ENCODE results near the gene CALHM6. TPM values are rescaled to one million over a fixed set of nuclear protein-coding genes. Genes with fewer than 3 reads are reported as not detected.

The CALHM6 gene
- total and polyA plus RNA-seq, 2 donors (not counting 1 experiment from before 2014, with no cell fraction given) = 30.6 to 68.4 TPM

GRCh38 chr6:116452531-116452930, 8.6 kb upstream of the CALHM6 start:
- CTCF ChIA-PET = interaction anchor here (0.7 to 2.4 kb wide), 3 partner anchors 8 to 108 kb away, joined by 3 to 8 read pairs (median 3); no protein-coding TSS in a partner anchor
- POLR2A ChIA-PET = no interaction called here
- Mint-ChIP-seq H3K27me3 (no peaks in the 10 kb centered on the region), H3K27ac (no peak overlapping the region), H3K4me1 (peaks cover 31% of the 10 kb centered on the region), H3K9me3 (ENCODE audit: insufficient read depth) (no peaks in the 10 kb centered on the region), H3K4me3 (no peak overlapping the region)
- Histone ChIP-seq H2AFZ (ENCODE audit: insufficient read depth, low read depth, low read length, poor library complexity, severe bottlenecking) (no peak overlapping the region), H3K4me2 (replicated peaks; ENCODE audit: low read depth, low read length, poor library complexity, severe bottlenecking) (no peak overlapping the region), H3K36me3 (replicated peaks in 1 of 2; ENCODE audit: control extremely low read depth in 1 of 2, control insufficient read depth in 1 of 2, extremely low read depth in 1 of 2, insufficient read depth in 2 of 2, low read length in 1 of 2) (no peaks in the 10 kb centered on the region), H3K27ac (ENCODE audit: low read length in 2 of 2) (no peak overlapping the region), H3K27me3 (replicated peaks in 1 of 4; ENCODE audit: control extremely low read depth in 1 of 4, control insufficient read depth in 3 of 4, insufficient read depth in 4 of 4, low read length in 3 of 4) (no peaks in the 10 kb centered on the region), H3K4me1 (ENCODE audit: control insufficient read depth in 2 of 2, insufficient read depth in 2 of 2, low read length in 2 of 2) (peaks cover 15 to 17% of the 10 kb centered on the region in 2 donors), H3K79me2 (ENCODE audit: control insufficient read depth, insufficient read depth, low read length) (no peaks in the 10 kb centered on the region), H3K4me3 (ENCODE audit: control extremely low read depth in 1 of 5, extremely low read depth in 1 of 5, insufficient read depth in 1 of 5, low read depth in 2 of 5, low read length in 4 of 5) (no peak overlapping the region), H3K9me3 (ENCODE audit: control extremely low read depth in 1 of 3, control insufficient read depth in 2 of 3, insufficient read depth in 1 of 3, low read length in 2 of 3) (no peaks in the 10 kb centered on the region), H4K20me1 (ENCODE audit: control insufficient read depth, insufficient read depth, low read length, poor library complexity, severe bottlenecking) (no peaks in the 10 kb centered on the region), H3K9ac (ENCODE audit: low read length) (no peak overlapping the region)
- no CpG with 5 or more reads among the region's 2 CpGs for WGBS (ENCODE audit: insufficient coverage)
- no peak for TF ChIP-seq CTCF (IDR thresholded peaks at IDR 0.05)
- no peak for TF ChIP-seq EZH2 (IDR thresholded peaks at IDR 0.05; ENCODE audit: borderline replicate concordance, insufficient read depth, low read depth, low read length, poor library complexity, severe bottlenecking)
- no peak for ATAC-seq (ENCODE audit: low read depth)
- intact Hi-C loops (cut with micrococcal nuclease) = no loop called here
- no peak for DNase-seq

GRCh38 chr6:116456106-116456505, 5.1 kb upstream of the CALHM6 start:
- no peaks in the 10 kb centered on the region for H4K20me1 ChIP-seq (ENCODE audit: control insufficient read depth, insufficient read depth, low read length, poor library complexity, severe bottlenecking)
- Mint-ChIP-seq H3K9me3 (ENCODE audit: insufficient read depth) (no peaks in the 10 kb centered on the region), H3K27me3 (no peaks in the 10 kb centered on the region), H3K4me3 (no peak overlapping the region), H3K4me1 (peaks cover 17% of the 10 kb centered on the region), H3K27ac (no peak overlapping the region)
- TF ChIP-seq CTCF (IDR thresholded peaks at IDR 0.05) (no peak), EZH2 (IDR thresholded peaks at IDR 0.05; ENCODE audit: borderline replicate concordance, insufficient read depth, low read depth, low read length, poor library complexity, severe bottlenecking) (no peak)
- 83% methylated on average over 2 of the region's 3 CpGs for WGBS (ENCODE audit: insufficient coverage)
- intact Hi-C loops (cut with micrococcal nuclease) = no loop called here
- ATAC-seq (ENCODE audit: low read depth) (no peak), DNase-seq (no peak)
- CTCF ChIA-PET = no interaction called here
- H3K36me3 ChIP-seq (replicated peaks in 1 of 2; ENCODE audit: control extremely low read depth in 1 of 2, control insufficient read depth in 1 of 2, extremely low read depth in 1 of 2, insufficient read depth in 2 of 2, low read length in 1 of 2) = no peaks in the 10 kb centered on the region
- no peak overlapping the region for H3K27ac ChIP-seq (ENCODE audit: low read length in 2 of 2)
- H3K4me3 ChIP-seq (ENCODE audit: control extremely low read depth in 1 of 5, extremely low read depth in 1 of 5, insufficient read depth in 1 of 5, low read depth in 2 of 5, low read length in 4 of 5) = no peak overlapping the region
- no peak overlapping the region for H3K9ac ChIP-seq (ENCODE audit: low read length)
- no peaks in the 10 kb centered on the region for H3K9me3 ChIP-seq (ENCODE audit: control extremely low read depth in 1 of 3, control insufficient read depth in 2 of 3, insufficient read depth in 1 of 3, low read length in 2 of 3)
- POLR2A ChIA-PET = no interaction called here
- peaks cover under 1% of the 10 kb centered on the region for H3K79me2 ChIP-seq (ENCODE audit: control insufficient read depth, insufficient read depth, low read length)
- H3K4me1 ChIP-seq (ENCODE audit: control insufficient read depth in 2 of 2, insufficient read depth in 2 of 2, low read length in 2 of 2) = peaks cover 10% of the 10 kb centered on the region in 2 donors
- H3K4me2 ChIP-seq (replicated peaks; ENCODE audit: low read depth, low read length, poor library complexity, severe bottlenecking) = no peak overlapping the region
- no peak overlapping the region for H2AFZ ChIP-seq (ENCODE audit: insufficient read depth, low read depth, low read length, poor library complexity, severe bottlenecking)
- no peaks in the 10 kb centered on the region for H3K27me3 ChIP-seq (replicated peaks in 1 of 4; ENCODE audit: control extremely low read depth in 1 of 4, control insufficient read depth in 3 of 4, insufficient read depth in 4 of 4, low read length in 3 of 4)
